Measurements from ENCODE around the gene PDE6D.

Gene PDE6D

GRCh38 chr2:231745303-231746038 is 35.6 kb downstream of the PDE6D start:
- no peak overlapping the region for H3K27ac ChIP-seq (ENCODE audit: low read depth, low read length)
- H3K27me3 ChIP-seq (ENCODE audit: control insufficient read depth in 5 of 5, insufficient read depth in 4 of 5, low read length in 5 of 5): no peaks in the 10 kb centered on the region
- H3K4me3 ChIP-seq (ENCODE audit: low read depth in 1 of 5, low read length in 5 of 5): no peak overlapping the region
- H3K9ac ChIP-seq (ENCODE audit: low read length in 5 of 5): no peak overlapping the region
- H3K4me1 ChIP-seq (ENCODE audit: control insufficient read depth in 5 of 5, insufficient read depth in 5 of 5, low read length in 5 of 5): no peaks in the 10 kb centered on the region
- H3K9me3 ChIP-seq (ENCODE audit: control insufficient read depth in 5 of 5, low read length in 5 of 5): no peaks in the 10 kb centered on the region
- H3K36me3 ChIP-seq (ENCODE audit: control insufficient read depth in 5 of 5, insufficient read depth in 5 of 5, low read length in 5 of 5): no peaks in the 10 kb centered on the region

- H3K27me3 ChIP-seq (ENCODE audit: control insufficient read depth in 5 of 5, insufficient read depth in 4 of 5, low read length in 5 of 5): no peaks in the 10 kb centered on the region
- H3K27ac ChIP-seq (ENCODE audit: low read depth, low read length): no peak overlapping the region
- H3K36me3 ChIP-seq (ENCODE audit: control insufficient read depth in 5 of 5, insufficient read depth in 5 of 5, low read length in 5 of 5): peaks cover 0 to 3% (median 0%) of the 10 kb centered on the region in 5 donors
- no peaks in the 10 kb centered on the region for H3K9me3 ChIP-seq (ENCODE audit: control insufficient read depth in 5 of 5, low read length in 5 of 5)
- no peak overlapping the region for H3K9ac ChIP-seq (ENCODE audit: low read length in 5 of 5)
- H3K4me3 ChIP-seq (ENCODE audit: low read depth in 1 of 5, low read length in 5 of 5): no peak overlapping the region
- no peaks in the 10 kb centered on the region for H3K4me1 ChIP-seq (ENCODE audit: control insufficient read depth in 5 of 5, insufficient read depth in 5 of 5, low read length in 5 of 5)
Observed at GRCh38 chr2:231743376-231744116, 37.5 kb downstream of the PDE6D start.

GRCh38 chr2:231737761-231738160 is 43.3 kb downstream of the PDE6D start:
- peaks cover 6 to 30% (median 24%) of the 10 kb centered on the region in 5 donors for H3K36me3 ChIP-seq (ENCODE audit: control insufficient read depth in 5 of 5, insufficient read depth in 5 of 5, low read length in 5 of 5)
- H3K4me3 ChIP-seq (ENCODE audit: low read depth in 1 of 5, low read length in 5 of 5): no peak overlapping the region
- no peaks in the 10 kb centered on the region for H3K27me3 ChIP-seq (ENCODE audit: control insufficient read depth in 5 of 5, insufficient read depth in 4 of 5, low read length in 5 of 5)
- no peak overlapping the region for H3K9ac ChIP-seq (ENCODE audit: low read length in 5 of 5)
- no peaks in the 10 kb centered on the region for H3K9me3 ChIP-seq (ENCODE audit: control insufficient read depth in 5 of 5, low read length in 5 of 5)
- no peak overlapping the region for H3K27ac ChIP-seq (ENCODE audit: low read depth, low read length)
- no peaks in the 10 kb centered on the region for H3K4me1 ChIP-seq (ENCODE audit: control insufficient read depth in 5 of 5, insufficient read depth in 5 of 5, low read length in 5 of 5)

GRCh38 chr2:231732604-231733003 is 48.5 kb downstream of the PDE6D start:
- Histone ChIP-seq H3K9me3 (ENCODE audit: control insufficient read depth in 5 of 5, low read length in 5 of 5) (no peaks in the 10 kb centered on the region), H3K36me3 (ENCODE audit: control insufficient read depth in 5 of 5, insufficient read depth in 5 of 5, low read length in 5 of 5) (peaks cover 0 to 36% (median 24%) of the 10 kb centered on the region in 5 donors)

GRCh38 chr2:231727621-231728020 is 53.5 kb downstream of the PDE6D start:
- H3K9ac ChIP-seq (ENCODE audit: low read length in 5 of 5): no peak overlapping the region
- H3K27me3 ChIP-seq (ENCODE audit: control insufficient read depth in 5 of 5, insufficient read depth in 4 of 5, low read length in 5 of 5): no peaks in the 10 kb centered on the region
- H3K27ac ChIP-seq (ENCODE audit: low read depth, low read length): no peak overlapping the region
- no peaks in the 10 kb centered on the region for H3K9me3 ChIP-seq (ENCODE audit: control insufficient read depth in 5 of 5, low read length in 5 of 5)
- H3K36me3 ChIP-seq (ENCODE audit: control insufficient read depth in 5 of 5, insufficient read depth in 5 of 5, low read length in 5 of 5): peaks cover 0 to 14% (median 3%) of the 10 kb centered on the region in 5 donors
- H3K4me3 ChIP-seq (ENCODE audit: low read depth in 1 of 5, low read length in 5 of 5): no peak overlapping the region
- H3K4me1 ChIP-seq (ENCODE audit: control insufficient read depth in 5 of 5, insufficient read depth in 5 of 5, low read length in 5 of 5): peaks cover 0 to 4% (median 0%) of the 10 kb centered on the region in 5 donors

More at GRCh38 chr2:231732604-231733003, 48.5 kb downstream of the PDE6D start:
- Histone ChIP-seq H3K4me1 (ENCODE audit: control insufficient read depth in 5 of 5, insufficient read depth in 5 of 5, low read length in 5 of 5) (peaks cover 0 to 4% (median 0%) of the 10 kb centered on the region in 5 donors), H3K27ac (ENCODE audit: low read depth, low read length) (no peak overlapping the region), H3K27me3 (ENCODE audit: control insufficient read depth in 5 of 5, insufficient read depth in 4 of 5, low read length in 5 of 5) (no peaks in the 10 kb centered on the region), H3K4me3 (ENCODE audit: low read depth in 1 of 5, low read length in 5 of 5) (no peak overlapping the region), H3K9ac (ENCODE audit: low read length in 5 of 5) (no peak overlapping the region)

GRCh38 chr2:231726276-231726675 is 54.8 kb downstream of the PDE6D start:
- Histone ChIP-seq H3K9ac (ENCODE audit: low read length in 5 of 5) (no peak overlapping the region), H3K4me3 (ENCODE audit: low read depth in 1 of 5, low read length in 5 of 5) (no peak overlapping the region), H3K36me3 (ENCODE audit: control insufficient read depth in 5 of 5, insufficient read depth in 5 of 5, low read length in 5 of 5) (peaks cover 0 to 5% (median 0%) of the 10 kb centered on the region in 5 donors), H3K27ac (ENCODE audit: low read depth, low read length) (no peak overlapping the region), H3K4me1 (ENCODE audit: control insufficient read depth in 5 of 5, insufficient read depth in 5 of 5, low read length in 5 of 5) (no peaks in the 10 kb centered on the region), H3K9me3 (ENCODE audit: control insufficient read depth in 5 of 5, low read length in 5 of 5) (no peaks in the 10 kb centered on the region), H3K27me3 (ENCODE audit: control insufficient read depth in 5 of 5, insufficient read depth in 4 of 5, low read length in 5 of 5) (no peaks in the 10 kb centered on the region)

- Histone ChIP-seq H3K9ac (ENCODE audit: low read length in 5 of 5) (no peak overlapping the region), H3K36me3 (ENCODE audit: control insufficient read depth in 5 of 5, insufficient read depth in 5 of 5, low read length in 5 of 5) (peaks cover 0 to 5% (median 0%) of the 10 kb centered on the region in 5 donors), H3K9me3 (ENCODE audit: control insufficient read depth in 5 of 5, low read length in 5 of 5) (no peaks in the 10 kb centered on the region), H3K27ac (ENCODE audit: low read depth, low read length) (no peak overlapping the region), H3K27me3 (ENCODE audit: control insufficient read depth in 5 of 5, insufficient read depth in 4 of 5, low read length in 5 of 5) (no peaks in the 10 kb centered on the region), H3K4me3 (ENCODE audit: low read depth in 1 of 5, low read length in 5 of 5) (no peak overlapping the region), H3K4me1 (ENCODE audit: control insufficient read depth in 5 of 5, insufficient read depth in 5 of 5, low read length in 5 of 5) (no peaks in the 10 kb centered on the region)
Observed at GRCh38 chr2:231725476-231725875, 55.6 kb downstream of the PDE6D start.

GRCh38 chr2:231722721-231723307 is 58.3 kb downstream of the PDE6D start:
- H3K36me3 ChIP-seq (ENCODE audit: control insufficient read depth in 5 of 5, insufficient read depth in 5 of 5, low read length in 5 of 5): no peaks in the 10 kb centered on the region
- no peaks in the 10 kb centered on the region for H3K27me3 ChIP-seq (ENCODE audit: control insufficient read depth in 5 of 5, insufficient read depth in 4 of 5, low read length in 5 of 5)
- peaks cover 0 to 1% (median 0%) of the 10 kb centered on the region in 5 donors for H3K4me1 ChIP-seq (ENCODE audit: control insufficient read depth in 5 of 5, insufficient read depth in 5 of 5, low read length in 5 of 5)
- no peaks in the 10 kb centered on the region for H3K9me3 ChIP-seq (ENCODE audit: control insufficient read depth in 5 of 5, low read length in 5 of 5)
- H3K27ac ChIP-seq (ENCODE audit: low read depth, low read length): no peak overlapping the region
- H3K4me3 ChIP-seq (ENCODE audit: low read depth in 1 of 5, low read length in 5 of 5): no peak overlapping the region
- H3K9ac ChIP-seq (ENCODE audit: low read length in 5 of 5): no peak overlapping the region

- H3K4me3 ChIP-seq (ENCODE audit: low read depth in 1 of 5, low read length in 5 of 5): no peak overlapping the region
- H3K9me3 ChIP-seq (ENCODE audit: control insufficient read depth in 5 of 5, low read length in 5 of 5): no peaks in the 10 kb centered on the region
- no peak overlapping the region for H3K27ac ChIP-seq (ENCODE audit: low read depth, low read length)
- H3K36me3 ChIP-seq (ENCODE audit: control insufficient read depth in 5 of 5, insufficient read depth in 5 of 5, low read length in 5 of 5): no peaks in the 10 kb centered on the region
- no peak overlapping the region for H3K9ac ChIP-seq (ENCODE audit: low read length in 5 of 5)
- peaks cover 0 to 5% (median 0%) of the 10 kb centered on the region in 5 donors for H3K4me1 ChIP-seq (ENCODE audit: control insufficient read depth in 5 of 5, insufficient read depth in 5 of 5, low read length in 5 of 5)
- no peaks in the 10 kb centered on the region for H3K27me3 ChIP-seq (ENCODE audit: control insufficient read depth in 5 of 5, insufficient read depth in 4 of 5, low read length in 5 of 5)
Observed at GRCh38 chr2:231720987-231721966, 59.8 kb downstream of the PDE6D start.
